NCI-H82 (cell line): Measurements from ENCODE around the gene ATOH8.
A peak's percentile ranks its signal among the peaks of the same experiment; 100 is the strongest.

Experiments used
- DNase-seq: peaks from one replicate; lab custom pipeline; 2025; lab: John Stamatoyannopoulos, UW

Gene ATOH8

DNA sequence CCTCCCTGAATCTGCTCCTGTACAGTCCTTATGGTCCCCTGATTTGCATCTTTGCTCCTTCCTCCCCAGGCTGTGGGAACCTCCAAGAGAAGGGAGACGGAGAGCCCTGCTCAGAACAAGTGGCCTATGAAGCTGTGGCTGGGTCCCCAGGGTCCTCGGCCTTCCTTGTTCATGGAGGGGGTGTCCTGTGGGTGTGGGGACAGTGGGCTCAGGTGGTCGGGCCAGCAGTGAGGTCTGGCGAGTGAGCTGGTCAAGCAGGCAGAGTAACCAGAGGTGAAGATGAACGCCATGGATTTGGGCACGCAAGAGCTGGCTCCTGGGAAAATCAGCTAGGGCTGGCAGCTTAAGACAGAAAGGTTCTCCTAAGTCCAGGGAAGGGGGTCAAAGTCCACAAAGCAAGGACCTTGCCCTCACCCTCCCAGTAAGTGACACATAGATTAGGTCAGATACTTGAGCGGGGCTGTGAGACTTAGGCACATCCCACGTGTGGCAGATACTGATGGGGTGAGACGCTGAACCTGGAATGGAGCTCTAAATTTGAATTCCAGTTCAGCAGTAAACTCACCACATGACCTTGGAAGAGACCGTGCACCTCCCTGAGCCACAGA lies 34.8 kb upstream of the ATOH8 start:
- DNase-seq, result no peak

GRCh38 chr2:85719609-85720240 lies 34.1 kb upstream of the ATOH8 start:
- DNase-seq, result no peak

- no peak for DNase-seq
Measured at GRCh38 chr2:85720533-85720932, 33.3 kb upstream of the ATOH8 start.

GRCh38 chr2:85721641-85722040 lies 32.1 kb upstream of the ATOH8 start:
- DNase-seq, result no peak

DNA sequence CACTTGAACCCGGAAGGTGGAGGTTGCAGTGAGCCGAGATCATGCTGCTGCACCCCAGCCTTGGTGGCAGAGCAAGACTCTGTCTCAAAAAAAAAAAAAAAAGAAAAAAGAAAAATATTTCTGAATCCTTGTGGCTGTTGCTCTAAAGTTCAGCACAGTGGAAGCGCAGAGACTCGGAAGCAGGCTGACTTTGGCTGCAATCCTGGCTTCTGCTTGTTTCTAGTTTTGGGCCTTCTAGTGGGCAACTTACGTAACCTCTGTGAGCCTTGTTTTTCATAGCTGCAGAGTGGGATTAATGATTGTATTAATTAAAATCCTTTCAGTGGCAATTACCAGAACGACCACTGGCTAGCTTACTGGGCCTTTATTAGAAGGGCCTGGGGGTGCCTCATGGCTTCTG lies 31.3 kb upstream of the ATOH8 start:
- DNase-seq, result no peak

DNA sequence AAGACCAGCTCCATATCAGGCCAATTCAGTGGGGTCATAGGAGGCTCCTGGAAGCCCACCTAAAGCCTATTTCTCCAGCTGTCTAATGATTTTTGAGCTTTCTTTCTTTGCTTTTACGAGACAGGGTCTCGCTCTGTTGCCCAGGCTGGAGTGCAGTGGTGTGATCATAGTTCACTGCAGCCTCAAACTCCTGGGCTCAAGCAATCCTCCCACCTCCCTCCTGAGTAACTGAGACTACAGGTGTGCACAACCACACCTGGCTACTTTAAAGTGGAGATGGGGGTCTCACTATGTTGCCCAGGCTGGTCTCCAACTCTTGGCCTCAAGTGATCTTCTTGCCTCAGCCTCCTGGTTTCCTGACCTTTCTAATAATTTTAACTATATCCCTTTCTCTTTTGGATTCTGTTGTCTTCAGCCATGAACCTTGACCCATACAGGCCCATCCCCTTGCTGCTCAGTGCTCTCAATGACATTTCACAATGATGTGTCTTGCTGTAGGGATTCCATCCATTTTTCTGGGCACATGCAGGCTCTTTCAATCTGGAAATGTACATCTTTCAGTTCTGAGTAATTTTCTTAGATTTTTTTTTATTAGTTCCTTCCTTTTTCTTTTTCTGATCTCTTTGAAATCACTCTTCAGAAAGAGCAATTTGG lies 30.0 kb upstream of the ATOH8 start:
- no peak for DNase-seq

- peak; percentile 99 for DNase-seq
Measured at GRCh38 chr2:85724731-85725181, 29.0 kb upstream of the ATOH8 start.

- DNase-seq, result no peak
Measured at GRCh38 chr2:85725451-85725850, 28.3 kb upstream of the ATOH8 start.

- DNase-seq, result no peak
Measured at GRCh38 chr2:85727798-85728197, 26.0 kb upstream of the ATOH8 start.

- no peak for DNase-seq
Measured at GRCh38 chr2:85728342-85728741, 25.4 kb upstream of the ATOH8 start.

DNA sequence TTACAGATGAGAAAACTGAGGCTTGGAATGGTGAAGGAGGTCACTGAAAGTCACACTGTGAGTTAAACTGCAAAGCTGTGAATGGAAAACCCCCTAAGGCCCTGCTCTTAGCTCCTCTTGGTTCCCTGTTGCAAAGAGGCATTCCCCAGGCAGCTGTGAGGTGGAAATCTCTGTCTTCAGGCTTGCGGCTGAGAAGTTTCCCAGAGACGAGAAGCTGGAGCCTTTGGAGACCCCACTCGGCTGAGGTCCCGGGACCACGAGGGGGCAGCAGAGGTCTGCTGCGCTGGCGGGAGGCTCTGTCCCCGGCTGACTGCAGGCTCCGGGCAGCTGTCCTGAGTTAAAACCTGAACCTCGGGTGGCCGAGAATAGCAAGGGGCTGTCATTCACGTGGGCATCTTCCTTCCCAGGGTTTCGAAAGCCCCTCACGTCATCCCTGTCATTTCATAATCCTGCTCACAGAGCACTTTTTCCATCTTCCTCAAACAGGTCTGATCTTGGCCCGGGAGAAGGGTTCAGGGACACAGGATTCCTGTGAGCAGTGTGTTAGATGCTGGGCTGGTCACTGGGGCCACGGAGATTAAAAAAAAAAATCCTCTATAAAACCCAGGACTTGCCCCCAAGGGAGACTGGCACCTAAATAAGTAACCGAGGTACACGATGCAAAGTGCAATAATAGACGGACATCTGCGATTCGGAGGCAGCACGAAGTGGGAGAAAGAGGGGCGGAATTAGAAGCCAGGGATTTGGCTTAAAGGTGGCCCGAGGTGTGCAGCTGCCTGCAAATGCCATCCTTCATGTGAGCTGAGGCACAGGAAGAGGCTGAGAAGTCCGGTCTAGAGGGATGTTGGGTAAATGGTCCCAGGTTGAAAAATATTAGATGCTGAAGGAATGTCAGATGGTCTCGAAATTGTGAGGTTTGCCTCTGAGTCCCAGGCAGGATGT lies 24.6 kb upstream of the ATOH8 start:
- peak; percentile 89 for DNase-seq

DNA sequence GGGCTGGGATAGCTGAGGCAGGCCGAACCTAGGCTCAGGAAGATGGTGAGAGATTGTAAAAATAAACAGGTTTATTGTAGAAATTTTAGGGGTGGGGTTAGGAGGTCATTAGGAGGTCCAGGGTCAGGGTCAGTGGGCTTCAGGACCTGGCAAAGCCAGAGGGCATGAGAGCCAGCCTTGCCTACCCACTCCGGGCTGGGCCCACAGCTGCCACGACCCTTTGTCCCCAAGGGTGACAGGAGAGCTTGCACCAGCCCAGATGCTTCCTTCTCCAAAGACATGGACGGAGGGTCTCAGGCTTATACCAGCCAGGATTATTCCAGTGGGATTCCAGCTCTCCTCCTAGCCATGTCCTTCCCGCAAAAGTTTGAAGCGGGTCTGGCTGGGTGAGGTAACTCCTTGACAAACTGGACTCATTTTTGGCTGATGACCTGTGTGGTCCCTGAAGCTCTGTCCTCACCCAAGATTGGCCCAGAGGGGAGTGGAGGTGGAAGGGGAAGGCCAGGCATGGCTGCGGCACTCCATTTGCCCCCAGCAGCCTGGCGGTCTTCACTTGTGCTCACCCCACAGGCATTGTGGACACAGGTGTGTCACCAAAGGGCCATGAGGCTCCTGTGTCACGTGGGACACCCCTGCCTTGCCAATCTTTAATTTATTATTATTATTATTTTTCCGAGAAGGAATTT lies 23.8 kb upstream of the ATOH8 start:
- DNase-seq, result no peak

DNA sequence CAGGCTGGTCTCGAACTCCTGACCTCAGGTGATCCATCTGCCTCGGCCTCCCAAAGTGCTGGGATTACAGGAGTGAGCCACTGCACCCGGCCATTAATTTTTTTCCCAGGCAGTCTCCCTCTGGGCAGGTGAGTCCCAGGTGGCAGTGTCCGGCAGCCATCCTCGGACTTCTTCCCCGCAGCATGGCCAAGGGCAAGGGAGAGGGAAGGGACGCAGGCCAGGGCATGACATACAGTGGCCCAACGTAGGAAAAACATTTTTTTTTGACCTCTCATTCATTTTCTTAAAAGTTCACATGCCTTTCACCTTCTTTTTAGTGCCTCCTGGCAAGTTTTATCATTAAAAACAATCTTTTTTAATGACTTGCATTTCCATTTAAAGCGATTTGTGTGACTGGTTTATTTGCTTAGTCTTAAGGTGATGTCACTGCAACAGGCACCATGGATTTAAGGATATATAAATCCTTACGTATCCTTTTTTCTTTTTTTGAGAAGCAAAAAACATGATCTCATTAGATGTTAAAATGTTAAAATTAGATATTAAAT lies 23.0 kb upstream of the ATOH8 start:
- DNase-seq, result no peak

DNA sequence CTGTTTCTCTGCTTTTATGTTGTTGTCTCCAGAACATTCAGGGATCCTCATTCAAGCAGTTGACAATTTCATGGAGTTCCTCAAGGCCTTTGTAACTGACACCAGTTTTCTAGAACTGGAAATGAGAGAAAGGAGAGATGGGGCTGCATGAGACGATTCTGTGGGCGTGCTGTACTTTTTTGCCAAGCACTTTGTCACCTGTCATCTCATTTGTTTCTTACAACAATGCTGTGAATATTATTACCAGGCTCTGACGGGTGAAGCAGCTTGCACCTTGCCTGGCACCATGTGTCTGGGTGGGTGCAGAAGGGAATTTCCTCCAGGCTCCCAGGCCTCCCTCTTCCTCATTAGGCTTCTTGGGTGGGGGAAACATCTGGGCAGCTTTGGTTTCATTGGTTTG lies 22.2 kb upstream of the ATOH8 start:
- DNase-seq, result no peak

GRCh38 chr2:85732467-85733120 lies 21.2 kb upstream of the ATOH8 start:
- DNase-seq, result no peak

DNA sequence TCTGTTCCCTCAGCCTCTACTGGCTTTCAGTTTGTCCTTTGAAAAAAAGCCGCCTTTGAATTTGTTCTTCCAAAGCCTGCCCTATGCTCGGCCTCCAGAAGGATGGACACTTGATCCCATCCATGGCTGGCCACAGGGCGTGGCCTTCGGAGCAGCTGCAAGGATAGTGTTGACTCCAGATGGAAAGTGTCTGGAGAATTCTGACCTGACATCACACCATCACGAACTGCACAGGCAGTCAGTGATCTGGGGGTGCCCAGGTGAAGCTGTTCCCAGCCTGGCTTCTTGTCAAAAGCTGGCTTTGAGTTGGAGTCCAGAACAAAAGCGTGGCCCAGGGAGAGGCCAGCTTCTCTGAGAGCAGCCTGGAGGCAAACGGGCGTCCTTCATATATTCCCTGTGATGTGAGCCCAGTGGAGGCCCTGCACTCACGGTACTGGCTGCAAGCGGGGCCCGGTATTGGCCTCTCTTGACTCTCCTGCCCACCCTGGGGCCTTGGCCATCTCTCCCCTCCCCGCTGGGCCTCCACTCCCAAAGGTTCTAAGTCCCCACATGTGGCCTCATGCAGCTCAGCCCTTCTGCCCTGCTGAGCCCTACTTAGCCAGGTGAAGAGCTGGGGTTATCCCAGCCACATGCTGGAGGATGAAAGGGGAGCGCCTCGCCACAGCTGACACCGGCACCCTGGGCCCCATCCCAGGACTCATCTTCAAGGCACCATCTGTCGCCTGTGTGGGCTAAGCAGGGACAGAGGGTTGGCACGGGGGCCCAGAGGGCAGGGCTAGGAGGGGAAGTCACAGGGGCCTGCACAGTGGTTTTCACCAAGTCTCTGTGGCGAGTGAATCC lies 20.4 kb upstream of the ATOH8 start:
- peak; percentile 92 for DNase-seq

GRCh38 chr2:85734015-85734414 lies 19.8 kb upstream of the ATOH8 start:
- no peak for DNase-seq

- no peak for DNase-seq
Measured at GRCh38 chr2:85734942-85735608, 18.7 kb upstream of the ATOH8 start.

DNA sequence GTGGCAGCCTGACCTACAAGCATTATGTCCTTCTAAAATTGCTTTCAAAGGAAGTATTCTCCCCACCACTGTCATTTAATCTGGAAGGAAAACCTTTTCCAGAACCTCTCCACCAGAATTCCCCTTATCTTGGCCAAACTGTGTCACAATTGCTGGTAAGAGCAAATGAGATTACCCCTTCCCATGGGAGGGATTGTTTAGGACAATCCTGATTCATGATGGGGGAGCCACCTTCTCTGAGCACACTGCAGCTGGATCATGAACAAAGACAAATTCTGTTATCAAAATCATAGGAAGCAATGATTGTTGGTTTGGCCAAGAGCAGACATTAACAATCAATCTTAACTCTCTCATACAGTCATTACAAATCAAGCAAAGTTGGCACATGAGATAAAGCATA lies 18.1 kb upstream of the ATOH8 start:
- DNase-seq, result peak; percentile 87
